ENCODE results near the gene TRIM59. TPM values are rescaled to one million over a fixed set of nuclear protein-coding genes. Genes with fewer than 3 reads are reported as not detected.

Gene TRIM59
- total and polyA plus RNA-seq, 9 of the 15 experiments (the other 6 are each of a cell fraction or from before 2014, with no cell fraction given): 16.8 to 101 (median 34.8) TPM

- H3K9me3 ChIP-seq (replicated peaks; ENCODE audit: control insufficient read depth, insufficient read depth, low read depth, low read length): no peaks in the 10 kb centered on the region
- ATAC-seq (peak; percentile 69), FAIRE-seq (peak; percentile 55), DNase-seq (ENCODE audit: extremely low read depth in 1 of 4, low spot score in 3 of 4) (peak; percentile 44 to 76 (median 56))
- WGBS (ENCODE audit: insufficient coverage, low coverage, missing lambda C conversion rate): 23% methylated on average over 1 of the region's 1 CpG
- ChIA-PET CTCF (ENCODE audit: low intra/inter-chr PET ratio) (no interaction called here), POLR2A (interaction anchor here (1.5 to 2.1 kb wide), 2 partner anchors 9 to 35 kb away, joined by 5 to 6 read pairs; no protein-coding TSS in a partner anchor)
- intact Hi-C loops (cut with micrococcal nuclease): no loop called here
- peaks cover 65% of the 10 kb centered on the region for H3K36me3 ChIP-seq (ENCODE audit: control insufficient read depth, insufficient read depth, low read length)
- peaks cover 11 to 15% of the 10 kb centered on the region in 2 experiments; a peak in 4 of 5 replicates for H3K4me1 ChIP-seq (replicated peaks in 1 of 2; ENCODE audit: control insufficient read depth in 2 of 2, insufficient read depth in 2 of 2, low read length in 2 of 2)
- H3K4me2 ChIP-seq (ENCODE audit: insufficient read depth, low read length): no peak overlapping the region
- no peak overlapping the region for H3K9ac ChIP-seq (ENCODE audit: insufficient read depth in 1 of 2, low read depth in 2 of 2, low read length in 2 of 2)
- H3K4me3 ChIP-seq: no peak overlapping the region
- H3K79me2 ChIP-seq (ENCODE audit: control insufficient read depth, insufficient read depth, low read length): peaks cover 100% of the 10 kb centered on the region
- BruUV-seq (replicated peaks): no TSS peak
- peak overlapping the region; percentile 35 for H3K27ac ChIP-seq (ENCODE audit: extremely low read depth, low read depth, low read length)
- no peaks in the 10 kb centered on the region for H3K9me1 ChIP-seq (ENCODE audit: control insufficient read depth, insufficient read depth, low read length)
- in situ Hi-C loops (cut with MboI): no loop called here
- H3K27me3 ChIP-seq (ENCODE audit: control insufficient read depth in 2 of 2, insufficient read depth in 2 of 2, low read length in 2 of 2): no peaks in the 10 kb centered on the region
- no peaks in the 10 kb centered on the region for H4K20me1 ChIP-seq (replicated peaks; ENCODE audit: control insufficient read depth, insufficient read depth, low read length)
- no peak overlapping the region for H2AFZ ChIP-seq (ENCODE audit: low read depth, low read length)
- peak; percentile 93 for TF ChIP-seq USF1 (CRISPR knock-in tag; IDR thresholded peaks at IDR 0.05)
- TF ChIP-seq BACH1 (tag; IDR thresholded peaks at IDR 0.05): no peak
- TF ChIP-seq MNT (conservative IDR thresholded peaks at IDR 0.05): peak; percentile 11 to 34; a peak in 1 of 4 replicates
- no peak for TF ChIP-seq NFATC3 (IDR thresholded peaks at IDR 0.05)
- no peak for TF ChIP-seq ZNF277 (CRISPR knock-in tag; IDR thresholded peaks at IDR 0.05; ENCODE audit: borderline replicate concordance)
- peak in 1 of 2 experiments; percentile 36 for TF ChIP-seq E2F6 (IDR thresholded peaks at IDR 0.05; ENCODE audit: borderline replicate concordance in 1 of 2, extremely low read depth in 1 of 2, insufficient read depth in 1 of 2, insufficient read length in 1 of 2, low read depth in 1 of 2, low read length in 1 of 2, poor library complexity in 1 of 2, severe bottlenecking in 1 of 2)
- peak; percentile 19 for TF ChIP-seq RBM25 (IDR thresholded peaks at IDR 0.05; ENCODE audit: low read depth, low read length, severe bottlenecking)
- no peak for TF ChIP-seq ZNF717 (CRISPR knock-in tag; IDR thresholded peaks at IDR 0.05)
- no peak for TF ChIP-seq RBM15 (IDR thresholded peaks at IDR 0.05; ENCODE audit: insufficient read depth, low read length)
- no peak for TF ChIP-seq ZNF609 (CRISPR knock-in tag; IDR thresholded peaks at IDR 0.05; ENCODE audit: borderline replicate concordance)
Observed at GRCh38 chr3:160444411-160444810, 5.2 kb downstream of the TRIM59 start.
